ENCODE results near the gene KXD1.

- TF ChIP-seq CTCF (IDR thresholded peaks at IDR 0.05) (no peak), POLR2A (IDR thresholded peaks at IDR 0.05) (no peak)
Observed at GRCh38 chr19:18562086-18562485, 4.4 kb downstream of the KXD1 start.
